Activated T-cell treated with anti-CD3 and anti-CD28 coated beads for 1 hour (primary cell): ENCODE data around the gene KIFC3.

Source experiments
- DNase-seq: peaks from one replicate; pipeline ENCODE4 v3.0.0-alpha.2; 2020; ENCODE audit warnings: low read depth

KIFC3 gene

GRCh38 chr16:57765160-57765728, 37.0 kb downstream of the KIFC3 start:
- no peak for DNase-seq

GRCh38 chr16:57764341-57765159, 37.7 kb downstream of the KIFC3 start:
- DNase-seq, result no peak

- no peak for DNase-seq
These were observed 38.3 kb downstream of the KIFC3 start for GRCh38 chr16:57764006-57764340.

GRCh38 chr16:57763285-57764005, 38.8 kb downstream of the KIFC3 start:
- no peak for DNase-seq

GRCh38 chr16:57762365-57763040, 39.8 kb downstream of the KIFC3 start:
- no peak for DNase-seq

GRCh38 chr16:57761957-57762356, 40.3 kb downstream of the KIFC3 start:
- DNase-seq, result no peak

- DNase-seq, result no peak
These were observed 41.0 kb downstream of the KIFC3 start for GRCh38 chr16:57761301-57761700.

GRCh38 chr16:57760357-57761160, 41.7 kb downstream of the KIFC3 start:
- DNase-seq, result no peak

- no peak for DNase-seq
These were observed 42.5 kb downstream of the KIFC3 start for GRCh38 chr16:57759541-57760356.

GRCh38 chr16:57759131-57759530, 43.2 kb downstream of the KIFC3 start:
- no peak for DNase-seq

GRCh38 chr16:57758331-57759117, 43.8 kb downstream of the KIFC3 start:
- no peak for DNase-seq

- DNase-seq, result no peak
These were observed 44.4 kb downstream of the KIFC3 start for GRCh38 chr16:57757883-57758282.

GRCh38 chr16:57757326-57757786, 44.9 kb downstream of the KIFC3 start:
- peak; percentile 89 for DNase-seq

- no peak for DNase-seq
These were observed 45.6 kb downstream of the KIFC3 start for GRCh38 chr16:57756424-57757325.

- no peak for DNase-seq
These were observed 46.4 kb downstream of the KIFC3 start for GRCh38 chr16:57755726-57756423.

- DNase-seq, result no peak
These were observed 47.1 kb downstream of the KIFC3 start for GRCh38 chr16:57755061-57755684.

- no peak for DNase-seq
These were observed 47.8 kb downstream of the KIFC3 start for GRCh38 chr16:57754354-57755060.
